HG02678 (cell line): Measurements from ENCODE around the gene CYTH3.

Experiments used
- ATAC-seq: cut with Tn5 transposase; IDR thresholded peaks from one replicate; pipeline ENCODE4 v1.9.1; 2021; ENCODE audit warnings: mild to moderate bottlenecking, moderate library complexity; ENCODE audit not compliant: unreplicated experiment

Gene CYTH3

GRCh38 chr7:6167587-6168476, 104.6 kb downstream of the CYTH3 start:
- ATAC-seq = no peak

DNA sequence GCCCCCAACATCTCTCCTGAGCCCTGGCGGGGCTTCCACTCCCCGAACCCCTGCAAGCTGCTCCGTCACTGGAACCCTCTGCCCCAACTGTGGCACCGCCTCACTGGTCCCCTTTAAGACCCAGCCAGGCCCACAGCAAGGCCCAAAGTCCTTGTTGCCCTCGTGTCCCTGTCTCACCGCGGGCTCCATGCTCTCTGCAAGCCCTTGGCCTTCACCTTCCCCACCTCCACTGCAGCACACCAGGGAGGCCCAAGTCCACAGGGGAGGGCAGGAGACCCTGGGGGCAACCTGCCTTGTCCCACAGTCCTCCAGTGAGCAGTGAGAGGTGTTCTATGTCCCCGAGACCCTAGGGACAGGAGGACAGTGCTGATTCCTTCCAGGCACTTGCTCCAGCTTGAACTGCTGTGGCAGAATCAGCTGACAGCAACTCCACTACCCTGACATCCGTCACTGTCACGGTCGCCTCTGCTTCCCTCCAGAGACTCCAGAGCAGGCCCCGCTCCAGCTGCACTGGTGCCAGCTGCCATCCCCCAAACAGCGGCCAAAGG, 105.3 kb downstream of the CYTH3 start:
- ATAC-seq = no peak

- ATAC-seq = no peak
These were observed 106.0 kb downstream of the CYTH3 start for GRCh38 chr7:6166443-6166891.

DNA sequence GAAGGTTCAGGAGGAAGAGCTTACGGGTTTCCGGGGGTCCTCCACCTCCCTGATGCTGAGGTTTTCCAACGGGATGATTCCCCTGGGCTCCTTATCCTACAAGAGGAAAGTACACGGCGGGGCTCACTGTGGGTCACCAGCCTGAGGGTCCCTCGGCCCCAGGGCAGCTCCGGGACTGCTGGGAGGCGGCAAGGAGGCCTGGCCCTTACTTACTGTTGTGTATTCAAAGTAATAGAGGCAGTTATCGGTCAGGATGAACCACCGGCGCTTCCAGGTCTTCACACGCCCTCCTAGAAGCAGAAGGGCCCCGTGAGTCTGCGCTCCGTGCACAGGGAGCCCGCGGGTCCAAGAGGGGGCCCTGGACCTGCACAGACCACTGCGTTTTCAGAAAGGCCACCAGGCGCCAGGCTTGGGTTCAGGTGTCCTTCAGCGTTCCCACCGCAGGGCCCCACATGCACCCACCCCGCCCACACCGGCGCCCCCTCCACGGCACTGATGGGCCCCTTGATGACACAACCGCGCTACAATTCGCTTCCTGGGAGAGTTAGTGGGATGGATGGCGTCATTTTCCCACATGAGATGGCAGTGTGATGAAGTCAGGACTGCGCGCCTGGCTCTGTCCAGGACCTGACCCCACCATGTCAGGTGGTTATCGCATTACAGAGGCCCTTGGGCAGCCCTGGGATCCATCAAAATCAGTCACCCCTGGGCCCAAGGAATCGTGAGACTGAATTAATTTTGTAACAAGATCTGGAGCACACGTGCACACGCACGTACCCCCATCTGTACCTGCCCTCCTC, 106.7 kb downstream of the CYTH3 start:
- ATAC-seq = no peak

DNA sequence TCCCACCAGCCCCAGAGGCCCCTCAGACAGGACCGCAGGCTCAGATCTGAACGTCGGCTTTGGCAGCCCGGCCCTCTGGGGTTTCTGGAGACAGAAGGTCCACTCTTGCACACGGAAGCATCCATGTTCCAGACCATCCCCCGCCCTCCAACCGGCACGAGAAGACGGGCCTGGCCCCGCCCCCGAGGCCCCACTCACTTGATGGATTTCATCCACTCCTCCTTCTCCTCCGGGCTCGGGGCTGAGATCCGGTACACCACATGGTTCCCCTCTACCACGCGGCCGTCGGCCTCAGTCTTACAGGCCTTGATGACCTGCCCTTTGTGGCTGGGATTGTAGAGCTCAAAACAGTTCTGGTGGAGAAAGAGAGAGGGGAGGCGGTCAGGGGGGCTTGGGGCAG, 107.3 kb downstream of the CYTH3 start:
- no peak for ATAC-seq

DNA sequence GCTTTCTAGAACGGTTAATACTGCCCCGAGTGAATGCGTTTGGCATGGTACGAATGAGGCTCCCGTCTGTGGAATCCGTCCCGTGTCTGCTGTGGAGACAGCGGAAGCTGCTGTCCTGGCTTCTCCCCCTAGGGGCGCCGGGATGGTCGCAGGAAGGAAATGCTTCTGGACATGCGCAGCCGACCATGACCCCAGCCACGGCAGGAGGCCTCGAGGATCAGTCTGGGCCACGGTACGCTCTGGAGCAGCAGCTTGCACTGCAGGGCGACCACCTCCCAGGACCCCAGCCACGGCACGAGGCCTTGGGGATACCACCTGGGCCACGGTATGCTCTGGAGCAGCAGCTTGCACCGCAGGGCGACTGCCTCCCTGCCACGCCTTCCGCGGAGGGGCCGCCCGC, 107.9 kb downstream of the CYTH3 start:
- no peak for ATAC-seq

DNA sequence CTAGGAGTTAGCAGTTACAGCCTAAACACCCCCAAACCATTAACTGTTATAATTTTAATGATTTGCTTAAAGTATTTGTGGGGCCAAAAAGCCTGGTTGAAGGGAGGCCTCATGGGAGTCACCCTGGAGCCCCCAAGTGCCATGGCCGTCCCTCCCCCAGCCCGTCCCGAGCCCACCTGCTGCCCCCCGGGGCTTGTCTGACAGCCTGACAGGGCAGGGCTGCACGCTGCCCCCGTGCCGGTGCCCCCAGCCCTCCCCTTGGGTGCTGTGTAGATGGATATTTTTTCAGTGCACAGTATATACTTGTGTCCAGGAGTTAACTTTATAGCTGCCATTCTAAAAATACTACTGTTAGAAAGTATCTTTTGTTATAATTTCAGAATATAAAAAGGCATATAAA, 108.4 kb downstream of the CYTH3 start:
- ATAC-seq = no peak

GRCh38 chr7:6163402-6163801, 109.0 kb downstream of the CYTH3 start:
- no peak for ATAC-seq

- no peak for ATAC-seq
These were observed 109.6 kb downstream of the CYTH3 start for GRCh38 chr7:6162650-6163366.

- no peak for ATAC-seq
These were observed 110.1 kb downstream of the CYTH3 start for GRCh38 chr7:6162331-6162620.

DNA sequence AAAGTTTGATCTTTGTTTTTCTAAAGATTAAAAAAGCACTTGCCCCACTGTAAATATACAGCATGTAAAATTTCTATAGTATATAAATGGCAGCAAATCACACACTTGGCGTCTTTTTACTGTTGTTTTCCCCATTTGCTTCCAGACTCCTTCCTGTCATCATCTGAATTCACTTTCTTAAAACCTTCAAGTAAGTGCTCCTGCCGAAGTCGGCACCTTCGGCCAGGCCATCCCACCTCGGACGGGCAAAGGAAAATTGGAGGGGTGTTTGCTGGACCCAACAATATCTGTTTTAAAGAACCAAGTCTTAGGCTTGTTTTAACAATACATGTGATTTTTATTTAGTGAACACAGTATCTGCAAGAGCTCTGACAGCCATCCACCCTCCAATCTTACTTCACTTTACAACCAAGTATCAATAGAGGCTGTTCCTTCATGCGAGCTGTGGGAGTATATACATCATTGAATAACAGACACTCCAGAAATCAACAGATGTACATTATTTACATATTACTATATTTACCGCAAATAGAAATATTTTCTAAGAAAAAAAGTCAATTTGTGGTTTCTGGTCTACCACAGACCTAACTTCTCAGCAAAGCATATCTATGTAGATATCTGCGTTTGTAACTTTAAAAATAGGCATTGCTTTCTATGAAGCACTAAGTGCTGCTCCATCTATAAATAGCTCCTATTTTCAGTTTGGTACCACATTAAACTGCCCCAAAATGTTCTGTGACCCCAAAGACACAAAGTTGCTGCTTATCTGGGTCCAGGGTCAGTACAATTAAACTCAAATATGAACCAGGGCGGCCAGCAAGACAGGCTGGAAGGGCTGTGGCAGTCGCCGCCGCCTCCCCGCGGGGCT, 110.7 kb downstream of the CYTH3 start:
- ATAC-seq = peak; percentile 74

- ATAC-seq = no peak
These were observed 112.2 kb downstream of the CYTH3 start for GRCh38 chr7:6160191-6160623.

- no peak for ATAC-seq
These were observed 112.8 kb downstream of the CYTH3 start for GRCh38 chr7:6159524-6160031.

- ATAC-seq = no peak
These were observed 113.3 kb downstream of the CYTH3 start for GRCh38 chr7:6159097-6159483.

GRCh38 chr7:6158424-6159096, 113.9 kb downstream of the CYTH3 start:
- no peak for ATAC-seq

DNA sequence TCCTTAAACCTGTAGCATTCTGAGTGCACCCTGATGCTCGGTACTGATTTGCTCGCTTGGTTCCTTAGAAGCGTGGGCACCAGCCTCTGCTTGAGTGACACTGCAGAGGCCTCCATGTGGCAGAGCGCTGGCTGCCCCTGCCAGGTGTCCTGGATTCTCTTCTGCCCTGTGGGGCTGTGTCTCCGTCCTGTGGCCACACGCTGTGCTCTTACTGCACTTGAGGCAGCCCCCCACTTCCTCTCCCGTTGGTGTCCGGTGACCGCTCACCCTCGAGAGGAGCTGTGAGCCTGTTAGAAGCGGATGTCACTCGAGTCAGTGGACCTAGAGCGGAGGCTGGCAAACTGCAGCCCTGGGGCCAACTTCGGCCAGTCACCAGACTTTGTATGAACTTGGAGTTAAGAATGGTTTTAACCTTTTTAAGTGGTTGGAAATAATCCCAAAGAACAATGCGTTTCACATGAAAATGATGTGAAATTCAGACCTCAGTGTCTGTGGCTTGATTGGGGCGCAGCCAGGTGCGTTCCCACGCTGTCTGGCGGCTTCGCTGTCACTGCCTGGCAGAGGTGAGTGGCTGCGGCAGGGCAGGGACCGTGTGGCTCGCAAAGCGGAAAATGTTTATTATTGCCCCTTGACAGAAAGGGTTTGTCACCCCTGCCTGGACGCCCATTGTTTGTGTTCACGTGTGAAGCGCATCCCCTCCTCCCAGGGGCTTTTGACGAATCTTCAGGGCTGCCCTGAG, 114.6 kb downstream of the CYTH3 start:
- ATAC-seq = no peak

GRCh38 chr7:6156734-6157133, 115.7 kb downstream of the CYTH3 start:
- no peak for ATAC-seq

- no peak for ATAC-seq
These were observed 116.8 kb downstream of the CYTH3 start for GRCh38 chr7:6155596-6155995.
